Mesendoderm (in vitro differentiated cells): Measurements from ENCODE around the gene ATXN7L1.

Experiments used
- DNase-seq: peaks from one replicate; pipeline ENCODE4 v3.0.0; 2013
- H2AK5ac ChIP-seq: 2 replicates; pipeline ENCODE4 v1.6.1; 2013; ENCODE audit warnings: low read length, inconsistent platforms
- H2BK120ac ChIP-seq: 2 replicates; pipeline ENCODE4 v1.6.1; 2013; ENCODE audit warnings: low read depth, mild to moderate bottlenecking, low read length, moderate library complexity, mixed read lengths
- H2BK15ac ChIP-seq: replicated peaks from 2 replicates; pipeline ENCODE4 v1.6.1; 2013; ENCODE audit warnings: low read depth, mild to moderate bottlenecking, moderate library complexity
- H2BK5ac ChIP-seq: 2 replicates; pipeline ENCODE4 v1.6.1; 2013; ENCODE audit warnings: low read length, inconsistent platforms
- H3K18ac ChIP-seq: 2 replicates; pipeline ENCODE4 v1.6.1; 2013; ENCODE audit warnings: mild to moderate bottlenecking, low read length, mixed read lengths
- H3K23ac ChIP-seq: one replicate; pipeline ENCODE4 v1.6.1; 2013; ENCODE audit warnings: low read length
- H3K27ac ChIP-seq: 2 replicates; pipeline ENCODE4 v1.5.1; 2013; ENCODE audit warnings: low read depth, mild to moderate bottlenecking, inconsistent platforms, low read length, moderate library complexity
- H3K27me3 ChIP-seq: 2 replicates; pipeline ENCODE4 v1.6.1; 2013; ENCODE audit warnings: low read length, control low read depth, mild to moderate bottlenecking, inconsistent platforms; ENCODE audit not compliant: insufficient read depth, poor library complexity
- H3K36me3 ChIP-seq: 2 replicates; pipeline ENCODE4 v1.6.1; 2013; ENCODE audit warnings: low read length, inconsistent platforms; ENCODE audit not compliant: control insufficient read depth, insufficient read depth
- H3K4ac ChIP-seq: one replicate; pipeline ENCODE4 v1.6.1; 2013; ENCODE audit warnings: low read depth, mild to moderate bottlenecking, low read length, moderate library complexity
- H3K4me1 ChIP-seq: 2 replicates; pipeline ENCODE4 v1.6.1; 2013; ENCODE audit warnings: low read depth, low read length, inconsistent platforms; ENCODE audit not compliant: control insufficient read depth
- H3K4me2 ChIP-seq: 2 replicates; pipeline ENCODE4 v1.6.1; 2013; ENCODE audit warnings: low read length
- H3K4me3 ChIP-seq: 2 replicates; pipeline ENCODE4 v1.5.1; 2013; ENCODE audit warnings: mild to moderate bottlenecking, low read length
- H3K56ac ChIP-seq: one replicate; pipeline ENCODE4 v1.6.1; 2013; ENCODE audit warnings: low read length
- H3K79me1 ChIP-seq: 2 replicates; pipeline ENCODE4 v1.6.1; 2013; ENCODE audit warnings: low read length, inconsistent platforms
- H3K79me2 ChIP-seq: 2 replicates; pipeline ENCODE4 v1.6.1; 2013; ENCODE audit warnings: mild to moderate bottlenecking, low read length; ENCODE audit not compliant: control insufficient read depth, insufficient read depth
- H3K9ac ChIP-seq: 2 replicates; pipeline ENCODE4 v1.6.1; 2013; ENCODE audit warnings: low read length, inconsistent platforms
- H4K5ac ChIP-seq: one replicate; pipeline ENCODE4 v1.6.1; 2013; ENCODE audit warnings: low read length
- H4K8ac ChIP-seq: one replicate; pipeline ENCODE4 v1.6.1; 2013; ENCODE audit warnings: low read depth, mild to moderate bottlenecking, control low read depth, low read length, moderate library complexity
- WGBS: extraction: QIAGEN DNeasy Blood & Tissue Kit; methylation state at CpG from one replicate; pipeline ENCODE4 v1.1.7; 2013; ENCODE audit warnings: low lambda C conversion rate, missing lambda C conversion rate; ENCODE audit not compliant: insufficient coverage; ENCODE audit errors: extremely low coverage; 5-methylcytosine and 5-hydroxymethylcytosine counted together

The ATXN7L1 gene

DNA sequence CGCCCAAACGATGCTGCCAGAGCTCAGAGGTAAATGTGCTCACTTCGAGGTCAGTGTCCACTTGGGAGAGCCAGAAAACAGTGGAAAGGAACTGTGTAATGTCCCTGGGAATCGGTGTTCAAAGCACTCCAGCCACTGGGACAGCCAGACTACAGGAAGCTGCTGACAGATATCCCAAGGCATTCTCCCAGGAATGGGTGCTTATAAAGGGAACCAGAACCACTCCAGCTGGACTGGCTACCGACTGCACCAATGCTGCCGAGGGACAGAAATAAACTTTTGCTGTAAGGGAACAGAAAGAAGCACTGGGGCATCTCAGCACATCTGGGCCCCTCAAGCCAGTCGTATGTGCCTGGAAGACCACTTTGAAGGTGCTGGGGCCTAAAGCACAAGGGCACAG is 76.7 kb downstream of the ATXN7L1 start:
- no peak overlapping the region for H3K23ac ChIP-seq
- H3K4me2 ChIP-seq, result no peak overlapping the region
- H2BK5ac ChIP-seq, result no peak overlapping the region
- no peak overlapping the region for H4K8ac ChIP-seq
- no peak overlapping the region for H3K27ac ChIP-seq
- H4K5ac ChIP-seq, result no peak overlapping the region
- no CpG with 5 or more reads among the region's 7 CpGs for WGBS
- no peak overlapping the region for H3K18ac ChIP-seq
- H2BK15ac ChIP-seq, result no peak overlapping the region
- H3K56ac ChIP-seq, result peak overlapping the region; percentile 57
- H3K9ac ChIP-seq, result no peak overlapping the region
- H3K79me2 ChIP-seq, result no peaks in the 10 kb centered on the region
- H2BK120ac ChIP-seq, result no peak overlapping the region
- no peak overlapping the region for H3K4me3 ChIP-seq
- H3K4me1 ChIP-seq, result peaks cover 17% of the 10 kb centered on the region
- H3K79me1 ChIP-seq, result peaks cover 6% of the 10 kb centered on the region
- DNase-seq, result no peak
- no peak overlapping the region for H3K4ac ChIP-seq
- H3K27me3 ChIP-seq, result no peaks in the 10 kb centered on the region
- H2AK5ac ChIP-seq, result no peak overlapping the region
- H3K36me3 ChIP-seq, result no peaks in the 10 kb centered on the region

- Histone ChIP-seq H4K5ac (no peak overlapping the region), H3K23ac (no peak overlapping the region), H3K4me3 (no peak overlapping the region), H4K8ac (no peak overlapping the region), H2BK5ac (no peak overlapping the region), H2AK5ac (no peak overlapping the region), H3K79me2 (no peaks in the 10 kb centered on the region), H3K27ac (no peak overlapping the region), H2BK120ac (no peak overlapping the region), H3K27me3 (no peaks in the 10 kb centered on the region), H3K36me3 (no peaks in the 10 kb centered on the region), H3K4me2 (no peak overlapping the region), H3K9ac (no peak overlapping the region), H3K79me1 (peaks cover 6% of the 10 kb centered on the region), H3K56ac (no peak overlapping the region), H3K4ac (no peak overlapping the region), H3K4me1 (peaks cover 15% of the 10 kb centered on the region), H3K18ac (no peak overlapping the region), H2BK15ac (no peak overlapping the region)
- DNase-seq, result no peak
- no CpG with 5 or more reads among the region's 4 CpGs for WGBS
Observed at GRCh38 chr7:105799006-105799405, 77.4 kb downstream of the ATXN7L1 start.

GRCh38 chr7:105797652-105798051 is 78.7 kb downstream of the ATXN7L1 start:
- H2AK5ac ChIP-seq, result no peak overlapping the region
- no peak overlapping the region for H3K4me3 ChIP-seq
- H3K79me2 ChIP-seq, result no peaks in the 10 kb centered on the region
- H3K4me2 ChIP-seq, result no peak overlapping the region
- no CpG with 5 or more reads among the region's 7 CpGs for WGBS
- no peak overlapping the region for H2BK120ac ChIP-seq
- no peak overlapping the region for H3K18ac ChIP-seq
- no peak overlapping the region for H3K4ac ChIP-seq
- no peak overlapping the region for H4K5ac ChIP-seq
- no peak overlapping the region for H3K27ac ChIP-seq
- H3K23ac ChIP-seq, result no peak overlapping the region
- DNase-seq, result peak; percentile 80
- no peak overlapping the region for H4K8ac ChIP-seq
- no peaks in the 10 kb centered on the region for H3K36me3 ChIP-seq
- H3K79me1 ChIP-seq, result peaks cover 6% of the 10 kb centered on the region
- no peaks in the 10 kb centered on the region for H3K27me3 ChIP-seq
- H2BK15ac ChIP-seq, result no peak overlapping the region
- no peak overlapping the region for H2BK5ac ChIP-seq
- peaks cover 15% of the 10 kb centered on the region for H3K4me1 ChIP-seq
- H3K56ac ChIP-seq, result peak overlapping the region; percentile 27
- H3K9ac ChIP-seq, result no peak overlapping the region

DNA sequence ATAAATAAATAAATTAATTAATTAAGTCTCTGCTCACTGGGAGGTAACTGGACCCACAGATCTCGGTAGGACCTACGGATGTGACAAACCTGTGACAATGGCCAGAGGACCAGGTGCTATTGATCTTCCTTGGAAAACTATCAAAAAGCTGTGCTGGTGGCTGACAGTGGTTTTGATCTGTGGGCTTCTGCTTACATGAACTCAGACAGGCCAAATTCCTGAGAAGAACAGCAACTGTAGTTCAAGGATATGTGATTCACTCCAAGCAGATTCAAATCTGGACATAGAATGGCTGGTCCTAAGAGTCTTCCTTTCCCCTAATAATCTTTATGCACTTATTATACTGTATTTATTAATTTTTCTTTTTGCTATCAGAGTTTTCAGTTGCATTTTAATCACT is 80.0 kb downstream of the ATXN7L1 start:
- Histone ChIP-seq H3K18ac (no peak overlapping the region), H3K27ac (no peak overlapping the region), H3K4me1 (peaks cover 16% of the 10 kb centered on the region), H3K4me2 (no peak overlapping the region), H3K9ac (no peak overlapping the region), H3K4ac (no peak overlapping the region), H2BK120ac (no peak overlapping the region), H2BK15ac (no peak overlapping the region), H3K23ac (no peak overlapping the region), H4K8ac (no peak overlapping the region), H3K27me3 (no peaks in the 10 kb centered on the region), H2AK5ac (no peak overlapping the region), H3K79me1 (peaks cover 6% of the 10 kb centered on the region), H2BK5ac (no peak overlapping the region), H4K5ac (no peak overlapping the region), H3K4me3 (no peak overlapping the region), H3K79me2 (no peaks in the 10 kb centered on the region), H3K56ac (no peak overlapping the region), H3K36me3 (no peaks in the 10 kb centered on the region)
- no CpG with 5 or more reads among the region's 2 CpGs for WGBS
- DNase-seq, result no peak

GRCh38 chr7:105794741-105795729 is 81.4 kb downstream of the ATXN7L1 start:
- Histone ChIP-seq H2BK15ac (no peak overlapping the region), H3K79me1 (peaks cover 6% of the 10 kb centered on the region), H2AK5ac (no peak overlapping the region), H3K9ac (no peak overlapping the region), H3K27ac (no peak overlapping the region), H3K56ac (peak overlapping the region; percentile 45), H4K5ac (peak overlapping the region; percentile 63), H3K4me3 (no peak overlapping the region), H4K8ac (no peak overlapping the region), H3K4ac (no peak overlapping the region), H3K23ac (no peak overlapping the region), H2BK120ac (no peak overlapping the region), H3K4me1 (peaks cover 16% of the 10 kb centered on the region), H3K4me2 (no peak overlapping the region), H3K79me2 (no peaks in the 10 kb centered on the region), H3K27me3 (no peaks in the 10 kb centered on the region), H2BK5ac (no peak overlapping the region), H3K18ac (no peak overlapping the region), H3K36me3 (no peaks in the 10 kb centered on the region)
- no peak for DNase-seq
- no CpG with 5 or more reads among the region's 8 CpGs for WGBS
